ENCODE measurements around the gene UBAP1. TPM values are rescaled to one million over a fixed set of nuclear protein-coding genes. Genes with fewer than 3 reads are reported as not detected.
"Not testable (repeated sequence)": the region's sequence is repeated elsewhere in the genome, so short reads cannot be mapped to it uniquely, and the experiment has no call there.

Gene UBAP1
- total and polyA plus RNA-seq, 7 experiments from 2014 or later, result 31.1 to 53.9 (median 35.8) TPM

DNA sequence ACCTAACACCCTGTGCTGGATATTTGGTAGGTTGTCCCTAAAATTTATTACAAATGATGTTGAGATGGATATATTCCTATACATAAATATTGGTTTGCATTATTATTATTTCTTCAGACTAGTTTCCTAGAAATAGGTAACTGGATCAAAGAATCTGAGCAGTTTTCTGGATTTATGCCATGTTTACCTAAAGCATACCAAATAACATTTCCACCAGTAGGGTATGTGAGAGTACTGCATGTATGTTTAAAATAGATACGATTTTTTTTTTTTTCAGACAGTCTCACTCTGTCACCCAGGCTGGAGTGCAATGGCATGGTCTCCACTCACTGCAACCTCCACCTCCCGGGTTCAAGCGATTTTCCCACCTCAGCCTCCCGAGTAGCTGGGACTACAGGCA, 68.9 kb downstream of the UBAP1 start:
- H3K4me1 ChIP-seq (ENCODE audit: control insufficient read depth in 2 of 2, insufficient read depth in 2 of 2, low read length in 2 of 2); H3K27me3 ChIP-seq (ENCODE audit: control insufficient read depth in 2 of 2, insufficient read depth in 2 of 2, low read length in 2 of 2); H3K27me3 Mint-ChIP-seq; H3K4me3 Mint-ChIP-seq; POLR2A ChIA-PET; H3K4me3 ChIP-seq (ENCODE audit: low read length); ATAC-seq; H3K9me3 Mint-ChIP-seq; CTCF ChIA-PET; H3K27ac ChIP-seq (ENCODE audit: low read depth, low read length); DNase-seq; intact Hi-C loops (cut with micrococcal nuclease); H3K9me3 ChIP-seq (ENCODE audit: control insufficient read depth in 2 of 3, low read length in 3 of 3); H3K27ac Mint-ChIP-seq: not testable (repeated sequence)
- H3K36me3 ChIP-seq (ENCODE audit: control insufficient read depth in 2 of 3, insufficient read depth in 3 of 3, low read length in 3 of 3), result peaks cover 0 to 61% (median 8%) of the 10 kb centered on the region in 3 experiments
- Mint-ChIP-seq H3K4me1 (peaks cover 0 to 15% (median 5%) of the 10 kb centered on the region in 7 donors), H3K36me3 (peaks cover under 1 to 30% (median 10%) of the 10 kb centered on the region in 5 donors)

GRCh38 chr9:34249274-34249673, 70.4 kb downstream of the UBAP1 start:
- CTCF ChIA-PET, result interaction anchor here (0.6 kb wide), 1 partner anchor 184 kb away, joined by 5 read pairs; no protein-coding TSS in a partner anchor
- peak overlapping the region in 4 of 9 donors; percentile 34 to 49 (median 42) for H3K27ac Mint-ChIP-seq
- H3K36me3 Mint-ChIP-seq, result peaks cover 0 to 26% (median 2%) of the 10 kb centered on the region in 5 donors

DNA sequence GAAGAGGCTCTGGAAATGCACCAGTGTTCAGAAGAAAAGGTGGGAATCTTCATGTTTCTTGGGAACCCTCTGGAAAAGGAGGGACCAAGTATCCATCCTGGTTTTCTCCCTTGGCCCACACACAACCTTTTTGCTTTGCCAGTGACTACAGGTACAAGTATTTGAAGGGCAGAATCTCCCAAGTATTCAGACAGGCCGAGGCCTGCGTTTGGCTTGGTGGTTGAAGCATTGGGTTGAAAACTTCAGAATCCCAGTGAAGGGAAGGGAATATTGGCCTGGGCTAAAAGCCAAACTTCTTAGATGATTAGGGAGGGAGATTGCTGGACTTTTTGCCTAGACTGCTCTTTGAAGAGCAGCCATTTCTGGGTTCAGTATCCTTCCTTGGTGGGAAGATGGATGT, 71.9 kb downstream of the UBAP1 start:
- intact Hi-C loops (cut with micrococcal nuclease), result loop anchor here in 1 of 2 donors (5.0 kb wide), 1 partner anchor 73 kb away; the partner anchor contains the start of gene UBAP1
- DNase-seq, result no peak
- Mint-ChIP-seq H3K9me3 (no peaks in the 10 kb centered on the region), H3K27ac (peak overlapping the region in 1 of 9 donors; percentile 55), H3K4me1 (peaks cover 0 to 6% (median 0%) of the 10 kb centered on the region in 7 donors), H3K36me3 (peaks cover 0 to 26% (median 2%) of the 10 kb centered on the region in 5 donors), H3K27me3 (no peaks in the 10 kb centered on the region), H3K4me3 (no peak overlapping the region)
- Histone ChIP-seq H3K36me3 (ENCODE audit: control insufficient read depth in 2 of 3, insufficient read depth in 3 of 3, low read length in 3 of 3) (peaks cover 0 to 55% (median 8%) of the 10 kb centered on the region in 3 experiments), H3K27me3 (ENCODE audit: control insufficient read depth in 2 of 2, insufficient read depth in 2 of 2, low read length in 2 of 2) (no peaks in the 10 kb centered on the region), H3K4me1 (ENCODE audit: control insufficient read depth in 2 of 2, insufficient read depth in 2 of 2, low read length in 2 of 2) (no peaks in the 10 kb centered on the region), H3K4me3 (ENCODE audit: low read length) (no peak overlapping the region), H3K27ac (ENCODE audit: low read depth, low read length) (no peak overlapping the region), H3K9me3 (ENCODE audit: control insufficient read depth in 2 of 3, low read length in 3 of 3) (no peaks in the 10 kb centered on the region)
- ChIA-PET CTCF (interaction anchor here (0.7 to 1.4 kb wide), 2 partner anchors 11 to 387 kb away, joined by 3 to 4 read pairs; no protein-coding TSS in a partner anchor), POLR2A (no interaction called here)
- ATAC-seq, result no peak

More at GRCh38 chr9:34249274-34249673, 70.4 kb downstream of the UBAP1 start:
- Histone ChIP-seq H3K27me3 (ENCODE audit: control insufficient read depth in 2 of 2, insufficient read depth in 2 of 2, low read length in 2 of 2) (no peaks in the 10 kb centered on the region), H3K4me3 (ENCODE audit: low read length) (no peak overlapping the region), H3K27ac (ENCODE audit: low read depth, low read length) (no peak overlapping the region), H3K36me3 (ENCODE audit: control insufficient read depth in 2 of 3, insufficient read depth in 3 of 3, low read length in 3 of 3) (peaks cover 0 to 55% (median 8%) of the 10 kb centered on the region in 3 experiments), H3K9me3 (ENCODE audit: control insufficient read depth in 2 of 3, low read length in 3 of 3) (no peaks in the 10 kb centered on the region), H3K4me1 (ENCODE audit: control insufficient read depth in 2 of 2, insufficient read depth in 2 of 2, low read length in 2 of 2) (no peaks in the 10 kb centered on the region)
- DNase-seq, result no peak
- Mint-ChIP-seq H3K4me3 (no peak overlapping the region), H3K27me3 (no peaks in the 10 kb centered on the region), H3K4me1 (peaks cover 0 to 6% (median under 1%) of the 10 kb centered on the region in 7 donors), H3K9me3 (no peaks in the 10 kb centered on the region)
- intact Hi-C loops (cut with micrococcal nuclease), result no loop called here
- POLR2A ChIA-PET, result no interaction called here
- ATAC-seq, result no peak

GRCh38 chr9:34252016-34252415, 73.2 kb downstream of the UBAP1 start:
- no peak overlapping the region for H3K27ac ChIP-seq (ENCODE audit: low read depth, low read length)
- peaks cover 0 to 2% (median 0%) of the 10 kb centered on the region in 11 donors for H3K9me3 Mint-ChIP-seq
- H3K27me3 ChIP-seq (ENCODE audit: control insufficient read depth in 2 of 2, insufficient read depth in 2 of 2, low read length in 2 of 2), result no peaks in the 10 kb centered on the region
- H3K27me3 Mint-ChIP-seq, result no peaks in the 10 kb centered on the region
- ChIA-PET POLR2A (no interaction called here), CTCF (interaction anchor here (0.6 to 1.2 kb wide), 3 partner anchors 13 to 76 kb away, joined by 3 to 4 read pairs (median 3); no protein-coding TSS in a partner anchor)
- intact Hi-C loops (cut with micrococcal nuclease), result loop anchor here (2.0 to 5.0 kb wide), 3 partner anchors 75 to 437 kb away; partner anchors contain the start of genes KIF24 (in 1 of the 2), NUDT2 (in 1 of the 2) and UBAP1 (in 1 of the 2)
- ATAC-seq, result no peak
- peaks cover 0 to 50% (median 8%) of the 10 kb centered on the region in 3 experiments for H3K36me3 ChIP-seq (ENCODE audit: control insufficient read depth in 2 of 3, insufficient read depth in 3 of 3, low read length in 3 of 3)
- no peak overlapping the region for H3K4me3 Mint-ChIP-seq
- peaks cover 6 to 13% (median 12%) of the 10 kb centered on the region in 7 donors for H3K4me1 Mint-ChIP-seq
- no peak overlapping the region for H3K4me3 ChIP-seq (ENCODE audit: low read length)
- H3K4me1 ChIP-seq (ENCODE audit: control insufficient read depth in 2 of 2, insufficient read depth in 2 of 2, low read length in 2 of 2), result peaks cover 0 to 6% of the 10 kb centered on the region in 2 donors
- H3K36me3 Mint-ChIP-seq, result peaks cover 0 to 26% (median 2%) of the 10 kb centered on the region in 5 donors
- no peak for DNase-seq
- H3K9me3 ChIP-seq (ENCODE audit: control insufficient read depth in 2 of 3, low read length in 3 of 3), result no peaks in the 10 kb centered on the region
- peak overlapping the region in 7 of 9 donors; percentile 11 to 84 (median 38) for H3K27ac Mint-ChIP-seq

- no peaks in the 10 kb centered on the region for H3K9me3 ChIP-seq (ENCODE audit: control insufficient read depth in 2 of 3, low read length in 3 of 3)
- ChIA-PET POLR2A (no interaction called here), CTCF (interaction anchor here (0.6 to 1.2 kb wide), 6 partner anchors 12 to 129 kb away, joined by 3 to 4 read pairs (median 3); partner anchors contain the start of gene UBAP1)
- Mint-ChIP-seq H3K4me1 (peaks cover 9 to 21% (median 17%) of the 10 kb centered on the region in 7 donors), H3K4me3 (no peak overlapping the region), H3K27me3 (no peaks in the 10 kb centered on the region), H3K9me3 (peaks cover 0 to 2% (median 0%) of the 10 kb centered on the region in 11 donors), H3K36me3 (peaks cover 0 to 26% (median 2%) of the 10 kb centered on the region in 5 donors), H3K27ac (peak overlapping the region in 7 of 9 donors; percentile 15 to 69 (median 46))
- H3K27ac ChIP-seq (ENCODE audit: low read depth, low read length), result no peak overlapping the region
- ATAC-seq (peak; percentile 85), DNase-seq (peak; percentile 38 to 70 (median 56))
- intact Hi-C loops (cut with micrococcal nuclease), result loop anchor here (1.0 to 5.0 kb wide), 6 partner anchors 74 to 438 kb away; partner anchors contain the start of genes DCAF12 (in 2 of the 2), UBAP1 (in 2 of the 2), KIF24 (in 1 of the 2) and NUDT2 (in 1 of the 2)
- peaks cover 0 to 6% of the 10 kb centered on the region in 2 donors for H3K4me1 ChIP-seq (ENCODE audit: control insufficient read depth in 2 of 2, insufficient read depth in 2 of 2, low read length in 2 of 2)
- no peaks in the 10 kb centered on the region for H3K27me3 ChIP-seq (ENCODE audit: control insufficient read depth in 2 of 2, insufficient read depth in 2 of 2, low read length in 2 of 2)
- H3K36me3 ChIP-seq (ENCODE audit: control insufficient read depth in 2 of 3, insufficient read depth in 3 of 3, low read length in 3 of 3), result peaks cover 0 to 50% (median 8%) of the 10 kb centered on the region in 3 experiments
- no peak overlapping the region for H3K4me3 ChIP-seq (ENCODE audit: low read length)
These were observed 74.0 kb downstream of the UBAP1 start for GRCh38 chr9:34252670-34253459.

DNA sequence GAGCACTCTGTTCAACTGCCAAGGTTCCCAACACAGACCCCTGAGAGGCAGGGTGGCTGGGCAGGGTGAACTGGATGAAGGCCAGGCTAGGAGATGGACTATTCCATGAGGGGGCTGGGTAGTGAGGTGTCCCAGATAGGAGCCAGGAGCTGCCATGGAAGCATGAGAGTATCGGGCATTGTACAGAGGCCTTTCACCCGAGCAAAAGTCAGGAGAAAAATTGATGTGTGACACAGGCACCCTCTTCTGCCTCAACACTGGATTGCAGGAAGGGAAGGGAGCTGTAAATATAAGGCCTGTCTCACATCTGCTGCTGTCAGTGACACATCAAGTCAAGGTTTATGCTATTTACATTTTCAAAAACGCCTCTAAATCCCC, 74.6 kb downstream of the UBAP1 start:
- POLR2A ChIA-PET, result no interaction called here

More for the DNA sequence above, 74.6 kb downstream of the UBAP1 start:
- Histone ChIP-seq H3K9me3 (ENCODE audit: control insufficient read depth in 2 of 3, low read length in 3 of 3) (no peaks in the 10 kb centered on the region), H3K27me3 (ENCODE audit: control insufficient read depth in 2 of 2, insufficient read depth in 2 of 2, low read length in 2 of 2) (no peaks in the 10 kb centered on the region), H3K4me3 (ENCODE audit: low read length) (no peak overlapping the region), H3K36me3 (ENCODE audit: control insufficient read depth in 2 of 3, insufficient read depth in 3 of 3, low read length in 3 of 3) (peaks cover 0 to 44% (median 8%) of the 10 kb centered on the region in 3 experiments), H3K27ac (ENCODE audit: low read depth, low read length) (no peak overlapping the region), H3K4me1 (ENCODE audit: control insufficient read depth in 2 of 2, insufficient read depth in 2 of 2, low read length in 2 of 2) (peaks cover 0 to 6% of the 10 kb centered on the region in 2 donors)
- intact Hi-C loops (cut with micrococcal nuclease), result loop anchor here (1.0 to 5.0 kb wide), 6 partner anchors 74 to 439 kb away; partner anchors contain the start of genes DCAF12 (in 2 of the 2), UBAP1 (in 2 of the 2), KIF24 (in 1 of the 2) and NUDT2 (in 1 of the 2)
- H3K27ac Mint-ChIP-seq, result peak overlapping the region in 4 of 9 donors; percentile 19 to 54 (median 40)
- H3K36me3 Mint-ChIP-seq, result peaks cover 0 to 26% (median 2%) of the 10 kb centered on the region in 5 donors
- DNase-seq (no peak), ATAC-seq (no peak)
- H3K9me3 Mint-ChIP-seq, result peaks cover 0 to 2% (median 0%) of the 10 kb centered on the region in 11 donors
- CTCF ChIA-PET, result interaction anchor here (0.6 to 1.2 kb wide), 8 partner anchors 12 to 400 kb away, joined by 3 to 5 read pairs (median 3); partner anchors contain the start of gene UBAP1
- H3K27me3 Mint-ChIP-seq, result no peaks in the 10 kb centered on the region
- H3K4me3 Mint-ChIP-seq, result no peak overlapping the region
- peaks cover 9 to 26% (median 17%) of the 10 kb centered on the region in 7 donors for H3K4me1 Mint-ChIP-seq
